Astrocyte (in vitro differentiated cells and primary cell): Measurements from ENCODE around the gene TERT. TPM values are rescaled to one million over a fixed set of nuclear protein-coding genes. Genes with fewer than 3 reads are reported as not detected.

Source experiments
- DNase-seq: peaks from one replicate; pipeline ENCODE4 v3.0.0-alpha.2; 2010; ENCODE audit warnings: low read depth
- FAIRE-seq: peaks from 2 replicates; lab custom pipeline; 2011; peaks lifted over from hg19 to GRCh38; lab: Jason Lieb, UNC
- H2AFZ ChIP-seq: 2 replicates; pipeline ENCODE4 v1.6.0; 2012; ENCODE audit warnings: low read depth, low read length, inconsistent platforms
- H3K27ac ChIP-seq: 2 replicates; pipeline ENCODE4 v1.5.1; 2011; ENCODE audit warnings: low read depth, low read length, inconsistent platforms
- H3K27me3 ChIP-seq: 2 replicates; pipeline ENCODE4 v1.6.0; 2011; ENCODE audit warnings: low read length, inconsistent platforms; ENCODE audit not compliant: insufficient read depth
- H3K36me3 ChIP-seq: 2 replicates; pipeline ENCODE4 v1.5.1; 2011; ENCODE audit warnings: low read length, inconsistent platforms; ENCODE audit not compliant: insufficient read depth
- H3K4me1 ChIP-seq: 2 replicates; pipeline ENCODE4 v1.5.1; 2011; ENCODE audit warnings: low read length, inconsistent platforms; ENCODE audit not compliant: insufficient read depth
- H3K4me2 ChIP-seq: 2 replicates; pipeline ENCODE4 v1.6.0; 2012; ENCODE audit warnings: low read length, inconsistent platforms
- H3K4me3 ChIP-seq: 2 replicates; pipeline ENCODE4 v1.5.1; 2011; ENCODE audit warnings: low read depth, mild to moderate bottlenecking, low read length, inconsistent platforms; ENCODE audit not compliant: insufficient read depth
- H3K79me2 ChIP-seq: 2 replicates; pipeline ENCODE4 v1.6.0; 2012; ENCODE audit warnings: mild to moderate bottlenecking, low read length, inconsistent platforms; ENCODE audit not compliant: insufficient read depth
- H3K9ac ChIP-seq: 2 replicates; pipeline ENCODE4 v1.6.0; 2012; ENCODE audit warnings: mild to moderate bottlenecking, low read length, inconsistent platforms
- H3K9me3 ChIP-seq: 2 replicates; pipeline ENCODE4 v1.5.1; 2012; ENCODE audit warnings: low read depth, mild to moderate bottlenecking, low read length, inconsistent platforms; ENCODE audit not compliant: insufficient read depth
- H4K20me1 ChIP-seq: 2 replicates; pipeline ENCODE4 v1.6.0; 2012; ENCODE audit warnings: low read length, inconsistent platforms; ENCODE audit not compliant: insufficient read depth
- H3K27ac Mint-ChIP-seq: one replicate; pipeline ENCODE4 v1.8.0; 2021; ENCODE audit warnings: mild to moderate bottlenecking, mixed read lengths; ENCODE audit not compliant: unreplicated experiment
- H3K27me3 Mint-ChIP-seq: one replicate; pipeline ENCODE4 v1.8.0; 2021; ENCODE audit warnings: low read depth, mixed read lengths; ENCODE audit not compliant: unreplicated experiment
- H3K36me3 Mint-ChIP-seq: one replicate; pipeline ENCODE4 v1.8.0; 2021; ENCODE audit warnings: low read depth, mixed read lengths; ENCODE audit not compliant: unreplicated experiment
- H3K4me1 Mint-ChIP-seq: one replicate; pipeline ENCODE4 v1.8.0; 2021; ENCODE audit warnings: low read depth, mixed read lengths; ENCODE audit not compliant: unreplicated experiment
- H3K4me3 Mint-ChIP-seq: one replicate; pipeline ENCODE4 v1.8.0; 2021; ENCODE audit warnings: mild to moderate bottlenecking, moderate library complexity, mixed read lengths; ENCODE audit not compliant: unreplicated experiment
- H3K9me3 Mint-ChIP-seq: one replicate; pipeline ENCODE4 v1.8.0; 2021; ENCODE audit warnings: mild to moderate bottlenecking, mixed read lengths; ENCODE audit not compliant: unreplicated experiment
- EZH2 ChIP-seq: IDR thresholded peaks from 2 replicates; pipeline ENCODE4 v1.6.1; 2012; ENCODE audit warnings: mild to moderate bottlenecking, low read length, inconsistent platforms; ENCODE audit not compliant: insufficient read depth
- microRNA-seq: library from miRNA; unstranded; fragments of <30 nt; microRNA quantifications from one replicate; pipeline ENCODE4 v1.2.0, GENCODE V29; 2020
- total RNA-seq: library from RNA; stranded (reverse); gene quantifications from 2 replicates; pipeline ENCODE4 v1.2.1, GENCODE V29; 2021
- TF ChIP-seq, protein P1 (sequence below): IDR thresholded peaks from 2 replicates; pipeline ENCODE4 v1.5.1; 2011; ENCODE audit warnings: low read depth, mild to moderate bottlenecking, inconsistent platforms, low read length, moderate library complexity; ENCODE audit not compliant: insufficient read depth

TERT gene
- total RNA-seq, 1 donor from 2014 or later, result 0.50 TPM

DNA sequence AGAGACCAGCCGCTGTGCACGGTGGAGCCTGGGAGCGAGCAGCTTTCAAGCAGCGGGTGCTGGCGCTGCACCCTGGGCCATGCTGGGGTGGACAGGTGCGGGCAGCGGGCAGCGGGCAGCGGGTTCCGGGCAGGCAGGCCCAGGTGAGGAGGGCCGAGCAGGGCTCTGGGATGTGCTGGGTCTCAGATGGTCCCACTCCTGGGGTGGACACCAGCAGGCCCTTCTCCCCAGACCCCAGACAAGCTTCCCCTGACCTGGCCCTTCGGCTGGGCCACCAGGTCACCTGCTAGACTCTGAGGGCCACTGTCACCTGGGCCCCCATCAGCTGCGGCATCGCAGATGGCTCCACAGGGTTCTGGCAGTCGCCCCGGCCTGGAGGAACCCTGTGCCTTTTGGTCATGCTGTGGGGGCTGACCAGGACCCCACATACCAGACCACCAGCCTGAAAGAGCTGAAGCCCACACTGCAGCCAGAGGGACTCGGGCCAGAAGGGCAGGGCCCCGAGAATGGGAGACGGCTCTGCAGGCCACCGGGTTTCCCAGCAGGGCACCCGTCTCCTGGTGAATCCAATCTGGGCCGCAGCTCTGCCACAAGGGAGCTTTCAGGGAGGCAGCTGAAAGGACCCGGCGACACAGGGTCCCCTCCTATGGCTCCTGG lies 91.4 kb downstream of the TERT start:
- Histone ChIP-seq H3K27me3 (peaks cover 8% of the 10 kb centered on the region), H3K27ac (no peak overlapping the region), H3K9ac (no peak overlapping the region), H3K9me3 (no peaks in the 10 kb centered on the region), H4K20me1 (no peaks in the 10 kb centered on the region), H2AFZ (no peak overlapping the region), H3K4me2 (no peak overlapping the region), H3K79me2 (no peaks in the 10 kb centered on the region), H3K36me3 (no peaks in the 10 kb centered on the region), H3K4me1 (no peaks in the 10 kb centered on the region), H3K4me3 (no peak overlapping the region)
- Mint-ChIP-seq H3K36me3 (no peaks in the 10 kb centered on the region), H3K27ac (no peak overlapping the region), H3K4me1 (peaks cover 5% of the 10 kb centered on the region), H3K9me3 (no peaks in the 10 kb centered on the region), H3K4me3 (no peak overlapping the region), H3K27me3 (peaks cover 37% of the 10 kb centered on the region)
- TF ChIP-seq, protein P1, sequence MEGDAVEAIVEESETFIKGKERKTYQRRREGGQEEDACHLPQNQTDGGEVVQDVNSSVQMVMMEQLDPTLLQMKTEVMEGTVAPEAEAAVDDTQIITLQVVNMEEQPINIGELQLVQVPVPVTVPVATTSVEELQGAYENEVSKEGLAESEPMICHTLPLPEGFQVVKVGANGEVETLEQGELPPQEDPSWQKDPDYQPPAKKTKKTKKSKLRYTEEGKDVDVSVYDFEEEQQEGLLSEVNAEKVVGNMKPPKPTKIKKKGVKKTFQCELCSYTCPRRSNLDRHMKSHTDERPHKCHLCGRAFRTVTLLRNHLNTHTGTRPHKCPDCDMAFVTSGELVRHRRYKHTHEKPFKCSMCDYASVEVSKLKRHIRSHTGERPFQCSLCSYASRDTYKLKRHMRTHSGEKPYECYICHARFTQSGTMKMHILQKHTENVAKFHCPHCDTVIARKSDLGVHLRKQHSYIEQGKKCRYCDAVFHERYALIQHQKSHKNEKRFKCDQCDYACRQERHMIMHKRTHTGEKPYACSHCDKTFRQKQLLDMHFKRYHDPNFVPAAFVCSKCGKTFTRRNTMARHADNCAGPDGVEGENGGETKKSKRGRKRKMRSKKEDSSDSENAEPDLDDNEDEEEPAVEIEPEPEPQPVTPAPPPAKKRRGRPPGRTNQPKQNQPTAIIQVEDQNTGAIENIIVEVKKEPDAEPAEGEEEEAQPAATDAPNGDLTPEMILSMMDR, result no peak
- TF ChIP-seq EZH2, result no peak
- DNase-seq (no peak), FAIRE-seq (no peak)

Small RNA genes within 50 kb of the gene (microRNA-seq; reads per million reads assigned to microRNA genes)
- not detected for gene MIR4457

Other genes starting within 250 kb of the TERT start
- gene SLC12A7, start 183.0 kb downstream of the TERT start, total RNA-seq, result 28.6 and 30.5 TPM in 2 replicates
- gene SLC6A19, start 93.5 kb downstream of the TERT start, total RNA-seq, result not detected in 2 replicates
- gene SLC6A18, start 69.7 kb downstream of the TERT start, total RNA-seq, result not detected in 2 replicates
- gene CLPTM1L, start 50.0 kb upstream of the TERT start, total RNA-seq, result 131 TPM in 2 replicates
- gene SLC6A3, start 150.4 kb upstream of the TERT start, total RNA-seq, result 0.07 TPM in 2 replicates
- gene LPCAT1, start 228.9 kb upstream of the TERT start, total RNA-seq, result 35.7 and 41.9 TPM in 2 replicates